HEK293 (cell line): ENCODE results near the gene BRSK1.

Experiments
- CTCF ChIA-PET: fragments of 350-600 bp; formaldehyde crosslinking; extraction: SDS; loops from one replicate; lab custom pipeline; 2021; ENCODE audit warnings: antibody characterized with exemption; lab: Yijun Ruan, JAX
- POLR2A ChIA-PET: fragments of 300-600 bp; formaldehyde crosslinking; extraction: SDS; loops from one replicate; lab custom pipeline; 2020; ENCODE audit warnings: antibody characterized with exemption, inconsistent platforms; lab: Yijun Ruan, JAX
- H3K27ac ChIP-seq: fragments of 200-500 bp; sonication (Bioruptor generic); 2 replicates; pipeline ENCODE4 v1.5.1; 2014; ENCODE audit warnings: low read depth, low read length, control low read depth, inconsistent platforms; ENCODE audit errors: extremely low read depth
- H3K36me3 ChIP-seq, 2 experiments: fragments of 200-500 bp in 1 of 2; sonication (Bioruptor generic) in 1 of 2; 1 replicate in 1 of 2; 2 replicates in 1 of 2; pipeline ENCODE4 v1.5.1; 2014 to 2017; ENCODE audit warnings: inconsistent platforms in 2 of 2, low read length in 2 of 2; ENCODE audit not compliant: control insufficient read depth in 2 of 2, insufficient read depth in 1 of 2
- H3K4me1 ChIP-seq: fragments of 200-500 bp; sonication (Bioruptor generic); 2 replicates; pipeline ENCODE4 v1.5.1; 2014; ENCODE audit warnings: mild to moderate bottlenecking, low read length, inconsistent platforms; ENCODE audit not compliant: control insufficient read depth, insufficient read depth
- H3K4me3 ChIP-seq: 2 replicates; pipeline ENCODE4 v1.5.1; 2011; ENCODE audit warnings: low read depth, mild to moderate bottlenecking, control low read depth, low read length, moderate library complexity
- H3K9me3 ChIP-seq: fragments of 200-500 bp; sonication (Bioruptor generic); 2 replicates; pipeline ENCODE4 v1.5.1; 2014; ENCODE audit warnings: low read depth, low read length, inconsistent platforms; ENCODE audit not compliant: control insufficient read depth, insufficient read depth
- FEZF1 ChIP-seq: fragments of 450-650 bp; formaldehyde crosslinking; IDR thresholded peaks from 2 replicates; pipeline ENCODE4 v1.5.1; 2016; ENCODE audit warnings: missing biosample characterization, missing genetic modification characterization
- REPIN1 ChIP-seq: fragments of 450-650 bp; formaldehyde crosslinking; IDR thresholded peaks from 2 replicates; pipeline ENCODE4 v1.5.1; 2017; ENCODE audit warnings: missing biosample characterization, missing genetic modification characterization, low read depth
- SCRT1 ChIP-seq: fragments of 450-650 bp; formaldehyde crosslinking; IDR thresholded peaks from 2 replicates; pipeline ENCODE4 v1.5.1; 2016; ENCODE audit warnings: missing biosample characterization, missing genetic modification characterization, borderline replicate concordance
- SCRT2 ChIP-seq: fragments of 450-650 bp; formaldehyde crosslinking; IDR thresholded peaks from 2 replicates; pipeline ENCODE4 v1.5.1; 2016; ENCODE audit warnings: missing biosample characterization, missing genetic modification characterization
- SP3 ChIP-seq: fragments of 450-650 bp; formaldehyde crosslinking; IDR thresholded peaks from 2 replicates; pipeline ENCODE4 v1.5.1; 2016; ENCODE audit warnings: missing biosample characterization, missing genetic modification characterization
- SP7 ChIP-seq: fragments of 450-650 bp; formaldehyde crosslinking; IDR thresholded peaks from 2 replicates; pipeline ENCODE4 v1.5.1; 2016; ENCODE audit warnings: missing biosample characterization, missing genetic modification characterization
- TRIM28 ChIP-seq: IDR thresholded peaks from 2 replicates; pipeline ENCODE4 v1.6.1; 2011; ENCODE audit warnings: low read length, control low read depth, borderline replicate concordance
- ZBTB10 ChIP-seq: fragments of 450-650 bp; formaldehyde crosslinking; IDR thresholded peaks from 2 replicates; pipeline ENCODE4 v1.5.1; 2016; ENCODE audit warnings: missing biosample characterization, missing genetic modification characterization
- ZBTB48 ChIP-seq: fragments of 450-650 bp; formaldehyde crosslinking; IDR thresholded peaks from 2 replicates; pipeline ENCODE4 v1.5.1; 2016; ENCODE audit warnings: missing biosample characterization, missing genetic modification characterization
- ZFP69B ChIP-seq: fragments of 450-650 bp; formaldehyde crosslinking; IDR thresholded peaks from 2 replicates; pipeline ENCODE4 v1.5.1; 2016; ENCODE audit warnings: missing biosample characterization, missing genetic modification characterization
- ZNF2 ChIP-seq: fragments of 450-650 bp; formaldehyde crosslinking; IDR thresholded peaks from 2 replicates; pipeline ENCODE4 v1.5.1; 2016; ENCODE audit warnings: missing biosample characterization, missing genetic modification characterization
- ZNF221 ChIP-seq: fragments of 450-650 bp; formaldehyde crosslinking; IDR thresholded peaks from 2 replicates; pipeline ENCODE4 v1.5.1; 2017; ENCODE audit warnings: missing biosample characterization, missing genetic modification characterization, borderline replicate concordance
- ZNF302 ChIP-seq: fragments of 450-650 bp; formaldehyde crosslinking; IDR thresholded peaks from 2 replicates; pipeline ENCODE4 v1.5.1; 2016; ENCODE audit warnings: missing biosample characterization, missing genetic modification characterization, low read depth
- ZNF311 ChIP-seq: fragments of 450-650 bp; formaldehyde crosslinking; IDR thresholded peaks from 2 replicates; pipeline ENCODE4 v1.5.1; 2017; ENCODE audit warnings: missing biosample characterization, missing genetic modification characterization, borderline replicate concordance
- ZNF335 ChIP-seq: fragments of 450-650 bp; formaldehyde crosslinking; conservative IDR thresholded peaks from 2 replicates; pipeline ENCODE4 v1.5.1; 2016; ENCODE audit warnings: missing biosample characterization, missing genetic modification characterization
- ZNF580 ChIP-seq: fragments of 450-650 bp; formaldehyde crosslinking; IDR thresholded peaks from 2 replicates; pipeline ENCODE4 v1.5.1; 2016; ENCODE audit warnings: missing biosample characterization, missing genetic modification characterization
- ZNF621 ChIP-seq: fragments of 450-650 bp; formaldehyde crosslinking; IDR thresholded peaks from 2 replicates; pipeline ENCODE4 v1.5.1; 2017; ENCODE audit warnings: missing biosample characterization, missing genetic modification characterization
- ZNF670 ChIP-seq: fragments of 450-650 bp; formaldehyde crosslinking; IDR thresholded peaks from 2 replicates; pipeline ENCODE4 v1.5.1; 2016; ENCODE audit warnings: missing biosample characterization, missing genetic modification characterization, low read depth
- ZNF76 ChIP-seq: fragments of 450-650 bp; formaldehyde crosslinking; IDR thresholded peaks from 2 replicates; pipeline ENCODE4; 2016; ENCODE audit warnings: low read depth, missing biosample characterization, missing genetic modification characterization, borderline replicate concordance
- ZNF837 ChIP-seq: fragments of 450-650 bp; formaldehyde crosslinking; IDR thresholded peaks from 2 replicates; pipeline ENCODE4 v1.5.1; 2016; ENCODE audit warnings: missing biosample characterization, missing genetic modification characterization

Gene BRSK1

GRCh38 chr19:55316646-55317045, 32.8 kb downstream of the BRSK1 start:
- Histone ChIP-seq H3K4me1 (no peaks in the 10 kb centered on the region), H3K27ac (no peak overlapping the region), H3K9me3 (no peaks in the 10 kb centered on the region), H3K36me3 (peaks cover 0 to 4% of the 10 kb centered on the region in 2 experiments; a peak in 1 of 3 replicates), H3K4me3 (no peak overlapping the region)
- TF ChIP-seq ZBTB10 (tag by site-specific recombination) = no peak
- TF ChIP-seq ZNF221 (tag by site-specific recombination) = no peak
- CTCF ChIA-PET = interaction anchor here (0.7 to 5.7 kb wide), 4 partner anchors 14 to 360 kb away, joined by 3 to 45 read pairs (median 5); no protein-coding TSS in a partner anchor
- POLR2A ChIA-PET = interaction anchor here (3.4 kb wide), 1 partner anchor 23 kb away, joined by 17 read pairs; the partner anchor contains the start of gene KMT5C

GRCh38 chr19:55319785-55320184, 36.0 kb downstream of the BRSK1 start:
- TF ChIP-seq ZNF670 (no peak), ZNF76 (tag by site-specific recombination) (peak; percentile 91), SCRT1 (tag by site-specific recombination) (no peak), ZFP69B (tag by site-specific recombination) (no peak), FEZF1 (no peak), ZNF335 (peak; percentile 66), TRIM28 (no peak)
- H3K36me3 ChIP-seq = no peaks in the 10 kb centered on the region
- no peaks in the 10 kb centered on the region for H3K4me1 ChIP-seq
- no peaks in the 10 kb centered on the region for H3K9me3 ChIP-seq
- CTCF ChIA-PET = interaction anchor here (6.6 kb wide), 1 partner anchor 18 kb away, joined by 41 read pairs; no protein-coding TSS in a partner anchor
- H3K4me3 ChIP-seq = no peak overlapping the region
- H3K27ac ChIP-seq = no peak overlapping the region
- POLR2A ChIA-PET = interaction anchor here (0.8 to 3.4 kb wide), 2 partner anchors 19 to 40 kb away, joined by 5 to 17 read pairs; partner anchors contain the start of genes HSPBP1 and KMT5C

DNA sequence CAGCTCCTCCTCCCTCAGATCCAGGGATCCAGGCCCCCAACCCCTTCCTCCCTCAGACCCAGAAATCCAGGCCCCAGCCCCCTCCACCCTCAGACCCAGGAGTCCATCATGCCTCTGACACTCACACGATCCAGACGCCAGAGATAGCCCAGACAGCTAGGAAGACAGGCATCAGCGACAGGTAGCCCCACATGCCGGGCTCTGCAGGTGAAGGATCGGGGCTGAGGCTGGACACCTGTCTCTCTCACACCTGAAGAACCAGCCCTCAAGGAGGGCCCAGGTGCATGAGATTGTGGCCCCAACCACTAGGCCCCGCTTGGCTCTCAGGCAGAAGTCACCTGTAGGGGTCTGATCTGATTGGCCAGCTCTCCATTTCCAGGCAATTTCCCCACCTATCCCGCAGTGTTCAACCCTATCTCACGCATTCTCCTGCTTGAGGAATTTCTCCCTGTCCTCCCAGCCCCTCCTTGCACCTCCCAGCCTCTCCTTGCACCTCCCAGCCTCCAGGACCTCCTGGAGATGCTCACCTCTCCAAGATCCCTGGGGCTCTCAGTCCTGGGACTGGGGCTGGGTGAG, 37.1 kb downstream of the BRSK1 start:
- POLR2A ChIA-PET = interaction anchor here (1.1 to 3.3 kb wide), 6 partner anchors 18 to 87 kb away, joined by 3 to 21 read pairs (median 4); partner anchors contain the start of genes KMT5C, PPP6R1 and UBE2S

More for the DNA sequence above, 37.1 kb downstream of the BRSK1 start:
- Histone ChIP-seq H3K4me1 (no peaks in the 10 kb centered on the region), H3K4me3 (no peak overlapping the region), H3K36me3 (no peaks in the 10 kb centered on the region), H3K27ac (no peak overlapping the region), H3K9me3 (no peaks in the 10 kb centered on the region)
- no peak for TF ChIP-seq ZNF837
- TF ChIP-seq SCRT2 (tag by site-specific recombination) = peak; percentile 95
- no peak for TF ChIP-seq SP7 (tag by site-specific recombination)
- TF ChIP-seq ZNF2 = no peak
- TF ChIP-seq ZNF580 (tag by site-specific recombination) = no peak
- no peak for TF ChIP-seq ZBTB48 (tag by site-specific recombination)
- TF ChIP-seq REPIN1 (tag by site-specific recombination) = no peak
- no peak for TF ChIP-seq ZNF311 (tag by site-specific recombination)
- no peak for TF ChIP-seq SP3
- peak; percentile 91 for TF ChIP-seq SCRT1 (tag by site-specific recombination)
- TF ChIP-seq ZNF621 (tag by site-specific recombination) = no peak
- no peak for TF ChIP-seq ZNF302 (tag by site-specific recombination)
- CTCF ChIA-PET = interaction anchor here (0.7 to 6.6 kb wide), 5 partner anchors 19 to 519 kb away, joined by 3 to 41 read pairs (median 3); partner anchors contain the start of gene KMT5C
